ENCODE data around the gene CAMP. TPM values are rescaled to one million over a fixed set of nuclear protein-coding genes. Genes with fewer than 3 reads are reported as not detected.

Gene CAMP
- total and polyA plus RNA-seq, 2 of the 13 experiments (the other 11 are each of a cell fraction or from before 2014, with no cell fraction given): not detected

DNA sequence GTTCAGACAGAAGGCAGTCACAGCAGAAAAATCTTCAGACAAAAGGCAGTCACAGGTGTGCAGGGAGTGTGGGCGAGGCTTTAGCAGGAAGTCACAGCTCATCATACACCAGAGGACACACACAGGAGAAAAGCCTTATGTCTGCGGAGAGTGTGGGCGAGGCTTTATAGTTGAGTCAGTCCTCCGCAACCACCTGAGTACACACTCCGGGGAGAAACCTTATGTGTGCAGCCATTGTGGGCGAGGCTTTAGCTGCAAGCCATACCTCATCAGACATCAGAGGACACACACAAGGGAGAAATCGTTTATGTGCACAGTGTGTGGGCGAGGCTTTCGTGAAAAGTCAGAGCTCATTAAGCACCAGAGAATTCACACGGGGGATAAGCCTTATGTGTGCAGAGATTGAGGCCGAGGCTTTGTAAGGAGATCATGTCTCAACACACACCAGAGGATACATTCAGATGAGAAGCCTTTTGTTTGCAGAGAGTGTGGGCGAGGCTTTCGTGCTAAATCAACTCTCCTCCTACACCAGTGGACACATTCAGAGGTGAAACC is 45.2 kb downstream of the CAMP start:
- 93% methylated on average over 13 of the region's 13 CpGs for WGBS (ENCODE audit: low lambda C conversion rate)
- H3K9ac ChIP-seq (ENCODE audit: insufficient read depth, low read depth, low read length): no peak overlapping the region
- ChIA-PET CTCF (ENCODE audit: low intra/inter-chr PET ratio, low total read pairs) (no interaction called here), POLR2A (no interaction called here)
- no peak for ATAC-seq
- BruUV-seq (replicated peaks): no TSS peak
- in situ Hi-C loops (cut with HindIII; ENCODE audit: extremely low pct_ligation_motif_present, low pct_unique_long_range_greater_than_20kb) (no loop called here), intact Hi-C loops (cut with micrococcal nuclease; ENCODE audit: unreplicated experiment) (no loop called here)
- no peak for DNase-seq (ENCODE audit: low spot score)
- no peak for TF ChIP-seq HNRNPL (IDR thresholded peaks at IDR 0.05; ENCODE audit: low read depth, low read length)
- no peak for TF ChIP-seq MAZ (IDR thresholded peaks at IDR 0.05; ENCODE audit: borderline replicate concordance, low read depth, low read length)
- no peak for TF ChIP-seq MAZ (CRISPR knock-in tag; IDR thresholded peaks at IDR 0.05; ENCODE audit: low read depth)
- TF ChIP-seq, protein P1, sequence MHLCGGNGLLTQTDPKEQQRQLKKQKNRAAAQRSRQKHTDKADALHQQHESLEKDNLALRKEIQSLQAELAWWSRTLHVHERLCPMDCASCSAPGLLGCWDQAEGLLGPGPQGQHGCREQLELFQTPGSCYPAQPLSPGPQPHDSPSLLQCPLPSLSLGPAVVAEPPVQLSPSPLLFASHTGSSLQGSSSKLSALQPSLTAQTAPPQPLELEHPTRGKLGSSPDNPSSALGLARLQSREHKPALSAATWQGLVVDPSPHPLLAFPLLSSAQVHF (CRISPR knock-in tag; IDR thresholded peaks at IDR 0.05): no peak
- TF ChIP-seq, protein P2, sequence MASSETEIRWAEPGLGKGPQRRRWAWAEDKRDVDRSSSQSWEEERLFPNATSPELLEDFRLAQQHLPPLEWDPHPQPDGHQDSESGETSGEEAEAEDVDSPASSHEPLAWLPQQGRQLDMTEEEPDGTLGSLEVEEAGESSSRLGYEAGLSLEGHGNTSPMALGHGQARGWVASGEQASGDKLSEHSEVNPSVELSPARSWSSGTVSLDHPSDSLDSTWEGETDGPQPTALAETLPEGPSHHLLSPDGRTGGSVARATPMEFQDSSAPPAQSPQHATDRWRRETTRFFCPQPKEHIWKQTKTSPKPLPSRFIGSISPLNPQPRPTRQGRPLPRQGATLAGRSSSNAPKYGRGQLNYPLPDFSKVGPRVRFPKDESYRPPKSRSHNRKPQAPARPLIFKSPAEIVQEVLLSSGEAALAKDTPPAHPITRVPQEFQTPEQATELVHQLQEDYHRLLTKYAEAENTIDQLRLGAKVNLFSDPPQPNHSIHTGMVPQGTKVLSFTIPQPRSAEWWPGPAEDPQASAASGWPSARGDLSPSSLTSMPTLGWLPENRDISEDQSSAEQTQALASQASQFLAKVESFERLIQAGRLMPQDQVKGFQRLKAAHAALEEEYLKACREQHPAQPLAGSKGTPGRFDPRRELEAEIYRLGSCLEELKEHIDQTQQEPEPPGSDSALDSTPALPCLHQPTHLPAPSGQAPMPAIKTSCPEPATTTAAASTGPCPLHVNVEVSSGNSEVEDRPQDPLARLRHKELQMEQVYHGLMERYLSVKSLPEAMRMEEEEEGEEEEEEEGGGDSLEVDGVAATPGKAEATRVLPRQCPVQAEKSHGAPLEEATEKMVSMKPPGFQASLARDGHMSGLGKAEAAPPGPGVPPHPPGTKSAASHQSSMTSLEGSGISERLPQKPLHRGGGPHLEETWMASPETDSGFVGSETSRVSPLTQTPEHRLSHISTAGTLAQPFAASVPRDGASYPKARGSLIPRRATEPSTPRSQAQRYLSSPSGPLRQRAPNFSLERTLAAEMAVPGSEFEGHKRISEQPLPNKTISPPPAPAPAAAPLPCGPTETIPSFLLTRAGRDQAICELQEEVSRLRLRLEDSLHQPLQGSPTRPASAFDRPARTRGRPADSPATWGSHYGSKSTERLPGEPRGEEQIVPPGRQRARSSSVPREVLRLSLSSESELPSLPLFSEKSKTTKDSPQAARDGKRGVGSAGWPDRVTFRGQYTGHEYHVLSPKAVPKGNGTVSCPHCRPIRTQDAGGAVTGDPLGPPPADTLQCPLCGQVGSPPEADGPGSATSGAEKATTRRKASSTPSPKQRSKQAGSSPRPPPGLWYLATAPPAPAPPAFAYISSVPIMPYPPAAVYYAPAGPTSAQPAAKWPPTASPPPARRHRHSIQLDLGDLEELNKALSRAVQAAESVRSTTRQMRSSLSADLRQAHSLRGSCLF (CRISPR knock-in tag; IDR thresholded peaks at IDR 0.05; ENCODE audit: borderline replicate concordance): no peak
- no peak for TF ChIP-seq FLYWCH1 (CRISPR knock-in tag; IDR thresholded peaks at IDR 0.05)
- no peaks in the 10 kb centered on the region for H4K20me1 ChIP-seq (ENCODE audit: insufficient read depth, low read length)
- H3K9me3 ChIP-seq (ENCODE audit: low read length): no peaks in the 10 kb centered on the region
- no peak overlapping the region for H3K27ac ChIP-seq (ENCODE audit: extremely low read length, insufficient read depth, low read length)
- no peak overlapping the region for H2AFZ ChIP-seq (ENCODE audit: low read length)
- no peak for FAIRE-seq
- H3K36me3 ChIP-seq (replicated peaks in 1 of 2; ENCODE audit: control insufficient read depth in 1 of 2, insufficient read depth in 2 of 2, low read length in 2 of 2): peaks cover 5 to 20% of the 10 kb centered on the region in 2 experiments; a peak in 4 of 5 replicates
- no peaks in the 10 kb centered on the region for H3K79me2 ChIP-seq (ENCODE audit: insufficient read depth, low read length)
- no peaks in the 10 kb centered on the region for H3K4me1 ChIP-seq (ENCODE audit: insufficient read depth, low read length)
- no peak overlapping the region for H3K4me3 ChIP-seq (replicated peaks in 1 of 3; ENCODE audit: insufficient read depth in 1 of 3, low read depth in 2 of 3, low read length in 3 of 3)
- no peak overlapping the region for H3K4me2 ChIP-seq (ENCODE audit: low read depth, low read length)
- H3K27me3 ChIP-seq (ENCODE audit: control insufficient read depth in 1 of 2, insufficient read depth in 2 of 2, low read length in 2 of 2): no peaks in the 10 kb centered on the region

Data from HepG2 (cell line).